Measurements from ENCODE around the gene PGM5. TPM values are rescaled to one million over a fixed set of nuclear protein-coding genes. Genes with fewer than 3 reads are reported as not detected.

The PGM5 gene
- total RNA-seq, 1 donor from 2014 or later: not detected

DNA sequence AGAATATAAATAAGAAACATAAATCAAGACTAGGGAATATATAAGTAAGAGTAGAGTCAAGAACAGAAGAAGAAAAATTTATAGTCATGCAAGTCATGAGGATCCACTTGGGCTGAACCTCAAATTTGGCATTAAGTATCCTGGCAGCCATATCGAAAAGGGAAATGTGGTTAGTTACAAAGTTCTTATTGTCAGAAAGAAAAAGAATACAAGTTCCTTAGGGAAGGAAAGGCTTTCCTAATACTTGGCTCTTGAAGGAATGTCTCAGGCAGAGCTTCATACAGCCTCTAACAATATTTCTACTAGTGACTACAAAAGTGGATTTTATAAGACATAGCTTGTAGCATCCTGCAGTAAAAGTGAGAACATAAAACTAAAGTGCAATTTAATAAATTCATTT lies 138.8 kb downstream of the PGM5 start:
- intact Hi-C loops (cut with micrococcal nuclease): no loop called here

DNA sequence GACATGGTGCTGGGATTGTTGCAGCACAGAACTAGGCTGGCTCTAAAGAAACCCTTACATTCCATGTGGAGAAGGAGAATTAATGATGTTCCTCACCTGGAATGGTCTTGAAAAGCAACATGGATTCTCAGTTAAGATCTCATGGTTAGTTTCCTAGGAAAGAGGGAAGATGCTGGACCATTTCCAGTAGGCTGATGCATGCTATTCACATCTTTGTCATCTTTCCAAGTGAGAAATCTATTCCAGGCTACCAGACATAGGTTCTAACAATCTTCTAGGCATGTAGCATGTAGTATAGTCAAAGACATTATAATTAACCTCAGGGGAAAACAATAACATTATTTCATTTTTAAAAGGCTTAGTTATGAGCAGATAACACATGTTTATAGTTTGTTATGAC lies 139.9 kb downstream of the PGM5 start:
- intact Hi-C loops (cut with micrococcal nuclease): no loop called here

DNA sequence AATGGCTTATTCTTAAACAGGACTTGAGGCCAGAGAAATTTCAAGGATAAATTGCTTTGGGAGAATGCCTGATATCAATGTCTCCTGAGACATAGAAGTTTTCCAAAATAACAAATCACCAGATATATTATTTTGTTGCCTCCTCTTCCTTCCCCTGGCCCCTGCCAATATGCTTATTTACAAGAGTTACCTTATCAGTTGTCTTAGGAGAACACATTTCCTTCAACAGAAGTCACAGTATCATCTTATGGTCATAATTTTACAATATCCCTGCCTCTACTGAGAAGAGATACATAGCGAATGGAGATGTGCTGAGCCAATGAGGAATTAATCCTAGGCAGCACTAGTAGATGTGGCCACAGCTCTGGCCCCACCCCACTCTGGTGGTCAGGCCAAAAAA lies 141.2 kb downstream of the PGM5 start:
- intact Hi-C loops (cut with micrococcal nuclease): no loop called here

DNA sequence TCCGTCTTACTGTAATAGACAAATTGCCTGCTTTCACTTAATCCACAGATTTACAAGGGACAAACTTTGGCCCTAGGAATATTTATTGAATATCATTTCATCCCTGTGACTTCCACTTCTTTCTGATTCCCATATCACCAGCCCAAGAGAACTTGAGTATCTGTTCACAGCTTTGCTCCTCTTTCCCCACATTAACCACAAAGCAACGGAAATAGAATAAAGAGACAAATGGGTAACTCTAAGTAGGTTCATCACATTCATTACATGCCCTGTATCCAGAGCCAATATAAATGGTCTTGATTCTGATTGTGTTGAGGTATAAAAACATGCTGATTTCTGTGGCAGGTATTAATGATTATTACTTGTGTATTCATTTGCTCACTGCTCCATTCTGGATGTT lies 142.4 kb downstream of the PGM5 start:
- intact Hi-C loops (cut with micrococcal nuclease): no loop called here

DNA sequence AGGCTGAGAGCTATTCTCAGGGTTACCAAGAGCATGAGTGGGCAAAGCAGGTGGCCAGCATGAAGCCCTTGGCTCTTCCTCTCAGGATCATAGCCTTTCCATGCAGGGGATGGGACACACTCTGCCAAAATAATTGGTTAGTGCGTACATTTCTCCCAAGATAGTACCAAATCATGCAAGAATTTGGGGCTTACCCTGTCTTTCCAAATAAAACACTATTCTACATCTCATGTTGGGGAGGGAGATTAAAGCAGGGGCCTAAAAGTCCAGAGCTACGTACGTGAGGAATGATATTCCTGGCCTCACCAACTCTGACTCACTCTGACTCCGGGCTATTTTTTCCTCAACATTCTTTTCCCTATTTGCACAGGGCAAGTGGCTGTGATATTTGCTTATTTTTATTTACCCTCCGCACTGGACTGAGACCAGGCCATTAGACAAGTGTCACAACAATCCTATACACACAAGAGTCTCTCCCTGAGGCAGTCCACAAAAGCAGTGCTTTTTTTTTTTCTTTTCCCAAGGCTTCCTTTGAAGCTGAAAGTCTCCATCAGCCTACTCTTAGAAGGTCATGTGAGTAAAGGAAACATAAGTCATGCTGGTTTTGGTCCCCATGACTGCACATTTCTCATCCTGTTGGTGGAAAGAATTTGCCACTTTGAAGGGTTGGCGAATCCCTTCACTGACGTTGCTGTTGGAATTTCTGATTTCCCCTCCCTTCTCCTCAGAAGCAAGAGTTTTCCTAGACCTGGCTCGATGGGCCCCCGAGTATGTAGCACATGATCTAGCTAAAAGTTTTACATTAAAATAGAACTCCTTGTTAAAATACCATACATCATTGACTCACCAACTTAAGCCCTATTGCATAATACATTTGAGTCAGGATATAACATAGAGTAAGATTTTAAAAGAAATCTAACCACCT lies 144.3 kb downstream of the PGM5 start:
- intact Hi-C loops (cut with micrococcal nuclease): no loop called here

DNA sequence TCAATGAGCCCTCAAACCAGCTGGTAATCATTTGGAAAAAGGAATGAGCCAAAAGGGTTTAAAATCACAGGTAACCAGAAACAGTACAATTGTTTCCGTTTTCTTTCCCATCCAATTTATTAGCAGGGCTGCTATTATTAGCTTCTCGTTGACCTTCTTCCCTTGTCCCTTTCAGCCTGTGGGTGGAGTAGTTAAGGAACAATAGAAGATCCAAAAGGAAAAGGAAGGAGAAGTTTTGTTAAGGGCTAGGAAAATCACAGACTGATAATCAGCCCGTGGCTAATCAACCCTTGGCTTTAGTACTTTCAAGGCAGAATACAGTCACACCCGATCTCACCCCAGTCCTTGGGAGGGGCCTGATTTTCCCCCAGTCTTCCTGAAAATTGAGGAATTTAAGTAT lies 145.9 kb downstream of the PGM5 start:
- intact Hi-C loops (cut with micrococcal nuclease): no loop called here

DNA sequence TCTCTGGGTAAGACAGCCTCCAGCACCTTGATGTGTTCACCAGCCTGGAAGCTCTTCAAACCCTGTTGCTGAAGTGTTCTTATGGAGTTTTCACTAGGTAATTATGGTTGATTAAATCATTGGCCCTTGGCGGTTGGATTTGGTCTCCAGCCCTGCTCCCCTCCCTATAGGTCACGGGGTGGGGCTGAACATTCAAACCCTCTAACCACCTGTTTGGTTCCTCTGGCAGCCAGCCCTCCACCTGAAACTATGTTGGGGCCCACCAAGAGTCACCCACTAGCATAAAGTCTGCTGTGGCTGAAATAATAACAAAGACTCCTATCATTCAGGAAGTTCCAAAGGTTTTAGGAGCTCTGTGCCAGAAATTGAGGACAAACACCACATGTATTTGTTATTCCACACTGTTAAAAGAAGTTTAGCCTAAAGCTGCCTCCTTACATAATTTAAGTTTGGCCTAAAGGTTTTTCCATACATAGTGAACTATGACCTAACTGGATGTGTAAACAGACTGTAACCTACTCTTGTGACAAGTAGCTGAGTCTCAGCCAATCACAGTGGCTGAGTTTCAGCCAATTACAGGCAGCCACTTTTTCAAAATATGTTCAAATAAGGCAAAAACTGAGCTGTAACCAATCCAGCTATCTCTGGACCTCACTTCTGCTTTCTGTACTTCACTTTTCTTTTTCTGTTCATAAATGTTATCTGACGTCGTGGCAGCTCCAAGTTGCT lies 149.4 kb downstream of the PGM5 start:
- intact Hi-C loops (cut with micrococcal nuclease): no loop called here

DNA sequence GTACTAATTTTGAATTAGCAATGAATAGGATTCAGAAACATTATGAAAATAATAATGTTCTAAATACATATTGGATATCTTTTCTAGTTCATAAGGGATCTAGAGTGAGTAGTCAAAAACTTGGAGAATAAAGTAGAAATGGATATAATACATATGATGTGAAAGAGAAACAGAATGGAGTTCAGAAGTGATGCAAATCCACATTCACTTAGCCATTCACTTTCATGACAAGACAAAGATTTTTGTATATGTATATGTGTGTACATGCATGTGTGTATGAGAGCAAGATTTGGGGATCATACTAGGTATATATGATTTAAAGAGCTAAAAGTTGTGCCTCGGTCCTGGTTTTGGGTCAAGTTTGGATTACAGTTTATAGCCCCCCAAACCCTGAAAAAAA lies 150.1 kb downstream of the PGM5 start:
- intact Hi-C loops (cut with micrococcal nuclease): no loop called here

DNA sequence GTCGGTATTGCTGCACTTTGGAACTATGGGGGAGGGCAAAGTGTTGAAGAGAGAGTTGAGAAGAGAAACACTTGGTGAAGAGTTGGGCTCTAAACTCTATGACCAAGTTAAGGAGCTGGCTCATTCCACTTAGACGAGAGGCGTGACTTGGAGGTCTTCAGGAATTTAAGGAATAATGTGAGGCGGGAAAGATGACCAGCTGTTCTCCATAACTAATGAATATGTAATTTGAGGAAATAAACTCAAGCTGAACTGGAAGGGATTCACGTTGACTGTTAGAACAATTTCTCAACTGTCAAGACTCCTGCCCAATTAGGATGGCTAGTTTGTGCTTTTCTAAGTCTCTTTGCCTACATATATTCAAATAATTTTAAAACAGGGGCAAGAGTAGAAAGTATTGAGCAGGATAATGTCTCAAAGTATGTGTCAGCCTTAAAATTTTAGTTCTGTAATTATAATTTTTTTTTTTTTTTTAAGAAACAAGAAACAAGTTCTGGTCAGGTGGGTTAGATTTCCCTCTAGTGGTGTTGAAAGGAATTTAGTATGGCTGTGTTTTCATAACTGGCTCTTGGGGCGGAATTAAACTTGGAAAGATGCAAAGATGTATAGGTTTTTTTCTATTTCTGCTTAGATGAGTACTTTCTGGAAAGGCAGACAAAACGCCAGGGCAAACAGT lies 150.9 kb downstream of the PGM5 start:
- intact Hi-C loops (cut with micrococcal nuclease): no loop called here

DNA sequence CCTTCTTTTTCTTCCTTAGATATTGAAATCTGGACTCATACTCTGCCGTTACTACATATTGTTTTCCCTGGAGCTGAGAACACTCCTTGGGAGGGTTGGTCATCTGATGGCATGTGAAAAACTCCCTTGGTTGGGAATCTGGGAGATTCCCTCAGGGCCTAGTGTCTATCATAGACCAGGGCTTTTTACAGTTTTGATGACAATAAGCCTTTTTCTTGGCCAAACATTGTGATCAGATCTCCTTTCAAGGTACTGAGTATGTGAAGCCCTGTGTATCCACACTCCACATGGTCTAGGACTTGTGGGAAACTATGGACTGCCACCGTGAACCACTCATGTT lies 151.4 kb downstream of the PGM5 start:
- intact Hi-C loops (cut with micrococcal nuclease): no loop called here

DNA sequence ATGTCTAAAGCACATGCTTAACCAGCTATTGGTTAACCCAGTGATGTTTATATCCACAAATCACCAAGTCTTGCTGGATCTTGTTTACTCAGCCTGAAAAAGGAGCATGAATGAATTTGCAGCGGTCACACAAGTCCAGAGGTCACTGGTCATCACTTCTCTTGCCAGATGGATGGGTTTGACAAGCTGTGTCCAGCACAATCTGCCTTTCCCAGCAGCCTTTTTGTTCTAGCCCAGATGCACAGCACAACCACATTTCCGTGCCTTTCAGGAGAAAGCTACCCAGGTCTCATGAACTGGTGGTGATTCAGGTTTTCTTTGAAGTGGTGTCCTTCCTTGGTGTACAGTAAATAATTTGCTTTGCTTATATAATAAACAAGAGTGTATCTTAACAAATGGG lies 152.1 kb downstream of the PGM5 start:
- intact Hi-C loops (cut with micrococcal nuclease): no loop called here

DNA sequence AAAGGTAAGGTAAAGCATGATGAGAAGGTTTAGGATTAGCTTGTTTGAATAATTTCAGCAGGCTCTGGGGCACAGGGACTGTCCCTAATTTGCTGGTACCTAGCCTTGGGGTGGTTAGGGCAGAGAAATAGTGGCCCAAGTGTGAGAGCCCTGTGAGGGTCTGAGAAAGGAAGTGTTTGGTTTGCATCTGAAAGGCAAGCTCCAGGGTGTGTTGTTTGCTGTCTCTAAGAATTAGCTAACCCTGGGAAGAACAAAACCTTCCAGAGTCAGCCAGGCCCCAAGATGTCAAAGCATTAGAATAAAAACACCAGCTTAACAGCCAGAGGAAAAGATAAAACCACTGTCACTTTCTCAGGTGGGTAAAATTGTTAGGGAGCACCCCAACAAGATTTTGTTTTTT lies 153.3 kb downstream of the PGM5 start:
- intact Hi-C loops (cut with micrococcal nuclease): no loop called here

DNA sequence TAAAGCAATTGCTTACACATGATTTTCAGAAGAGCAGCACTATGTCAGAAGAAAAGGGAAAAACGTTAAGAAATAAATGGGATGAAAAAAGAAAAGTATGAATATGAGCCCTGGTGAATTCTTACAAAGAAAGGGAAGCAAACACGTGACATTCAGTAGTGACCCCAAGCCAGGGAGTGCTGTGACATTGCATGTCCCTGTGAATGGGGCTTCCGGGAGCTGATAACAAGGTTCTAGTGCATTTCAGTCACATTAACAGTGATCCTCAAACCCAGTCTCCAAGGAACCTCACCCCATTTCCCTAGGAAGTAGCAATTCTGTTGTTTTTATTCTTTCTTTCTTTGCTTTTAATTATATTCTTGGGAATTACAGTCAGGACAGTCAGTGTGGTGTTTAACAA lies 157.0 kb downstream of the PGM5 start:
- intact Hi-C loops (cut with micrococcal nuclease): no loop called here

DNA sequence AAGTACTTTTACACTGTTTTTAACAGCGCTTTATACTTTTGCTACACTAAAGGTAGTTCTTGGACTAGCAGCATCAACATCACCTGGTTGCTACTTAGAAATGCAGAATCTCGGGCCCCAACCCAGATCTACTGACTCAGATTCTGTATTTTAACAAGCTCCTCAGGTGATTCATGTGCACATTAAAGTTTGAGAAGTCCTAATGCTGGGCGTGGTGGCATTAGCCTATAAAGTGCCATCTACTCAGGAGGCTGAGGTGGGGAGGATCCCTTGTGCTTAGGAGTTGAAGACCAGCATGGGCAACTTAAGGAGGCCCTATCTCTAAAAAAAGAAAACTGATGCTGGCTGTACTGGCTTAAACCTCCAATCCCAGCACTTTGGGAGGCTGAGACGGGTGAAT lies 157.6 kb downstream of the PGM5 start:
- intact Hi-C loops (cut with micrococcal nuclease): no loop called here

DNA sequence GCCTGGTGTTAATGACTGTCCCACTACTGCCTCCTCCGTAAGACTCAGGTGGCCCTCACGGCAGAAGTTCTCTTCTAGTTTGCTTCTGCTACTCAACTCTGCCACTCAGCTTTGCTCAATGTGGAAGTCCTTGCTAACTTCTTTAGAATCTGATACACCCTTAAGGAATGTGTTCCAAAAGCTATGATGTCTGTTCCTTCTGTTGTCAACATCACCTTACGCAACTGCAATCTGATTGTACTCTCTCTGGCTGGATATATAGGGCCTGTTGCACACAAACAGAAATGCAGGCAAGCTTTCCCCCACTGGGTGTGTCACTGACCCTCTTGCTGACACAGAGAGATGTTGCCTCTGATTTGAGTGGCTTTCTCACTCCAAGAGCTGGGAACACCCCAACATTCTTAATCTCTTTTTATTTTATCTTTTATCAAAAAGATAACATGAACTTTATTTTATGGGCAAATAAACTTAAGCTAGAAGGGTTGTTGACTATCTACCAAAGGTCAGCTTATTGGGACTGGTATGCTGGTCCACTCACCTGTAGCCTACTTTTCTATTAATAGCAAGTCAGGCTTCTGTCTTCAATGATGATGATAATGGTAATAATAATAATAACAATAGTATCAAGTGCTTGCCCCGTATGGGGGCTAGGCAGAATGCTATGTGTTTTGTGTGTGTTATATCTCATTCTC lies 159.1 kb downstream of the PGM5 start:
- intact Hi-C loops (cut with micrococcal nuclease): no loop called here

DNA sequence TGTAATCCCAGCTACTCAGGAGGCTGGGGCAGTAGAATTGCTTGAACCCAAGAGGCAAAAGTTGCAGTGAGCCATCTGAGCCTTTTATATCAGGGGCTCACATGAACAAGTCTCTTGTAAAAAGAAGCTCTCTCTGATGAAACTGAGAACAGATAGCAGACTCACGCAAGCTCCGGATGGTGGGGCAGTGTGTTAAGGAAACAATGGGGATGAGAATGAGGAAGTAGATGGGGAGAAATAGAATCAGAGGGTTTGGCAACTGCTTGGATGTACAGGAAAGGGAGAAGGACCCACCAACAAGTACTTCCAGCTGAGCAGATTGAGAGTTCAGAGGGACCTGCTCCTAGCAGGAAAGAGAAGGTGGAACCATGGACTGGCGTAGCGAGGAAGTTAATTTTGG lies 165.7 kb downstream of the PGM5 start:
- intact Hi-C loops (cut with micrococcal nuclease): no loop called here

DNA sequence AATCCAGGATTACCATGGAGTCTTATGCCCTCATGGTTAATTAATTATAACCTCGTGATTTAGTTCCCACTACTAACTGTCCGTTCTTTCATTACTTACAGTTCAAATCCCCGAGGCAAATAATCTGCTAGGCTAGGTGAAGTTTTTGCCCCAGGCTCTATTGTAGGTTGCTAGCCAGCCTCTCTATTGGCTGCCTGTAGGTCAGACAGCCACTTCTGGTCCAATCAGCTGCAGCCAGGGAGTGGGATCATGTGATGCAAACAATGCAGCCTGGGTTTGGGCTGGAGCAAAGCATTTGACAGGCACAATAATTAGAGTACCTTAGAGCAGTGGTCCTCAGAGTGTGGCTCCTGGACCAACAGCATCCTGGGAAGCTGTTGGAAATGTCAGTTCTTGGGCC lies 166.5 kb downstream of the PGM5 start:
- intact Hi-C loops (cut with micrococcal nuclease): no loop called here

DNA sequence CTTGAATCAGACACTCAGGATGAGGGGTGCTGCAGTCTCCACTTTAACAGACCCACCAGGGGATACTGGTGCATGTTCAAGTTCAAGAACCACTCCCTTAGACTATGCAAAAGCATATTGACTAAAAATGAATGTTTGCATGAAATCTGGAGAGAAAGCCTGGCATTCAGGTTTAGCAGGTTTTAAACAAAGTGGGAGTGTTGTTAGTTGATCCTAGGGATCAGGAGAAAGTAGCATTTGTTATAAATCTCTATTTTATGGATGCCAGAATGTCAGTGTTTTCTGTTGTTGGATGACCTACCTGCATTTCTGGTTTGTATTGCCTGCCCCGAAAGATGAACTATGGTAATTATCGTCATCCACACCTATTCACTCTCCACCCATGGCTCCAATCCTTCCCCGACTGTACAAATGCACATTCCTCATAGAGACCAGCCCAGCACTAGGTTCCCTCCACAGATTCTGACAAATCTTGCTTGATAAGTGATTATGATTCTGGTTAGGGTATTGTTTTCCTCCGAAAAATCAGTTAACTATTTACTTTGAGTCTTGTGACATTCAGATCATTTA lies 167.0 kb downstream of the PGM5 start:
- intact Hi-C loops (cut with micrococcal nuclease): no loop called here

DNA sequence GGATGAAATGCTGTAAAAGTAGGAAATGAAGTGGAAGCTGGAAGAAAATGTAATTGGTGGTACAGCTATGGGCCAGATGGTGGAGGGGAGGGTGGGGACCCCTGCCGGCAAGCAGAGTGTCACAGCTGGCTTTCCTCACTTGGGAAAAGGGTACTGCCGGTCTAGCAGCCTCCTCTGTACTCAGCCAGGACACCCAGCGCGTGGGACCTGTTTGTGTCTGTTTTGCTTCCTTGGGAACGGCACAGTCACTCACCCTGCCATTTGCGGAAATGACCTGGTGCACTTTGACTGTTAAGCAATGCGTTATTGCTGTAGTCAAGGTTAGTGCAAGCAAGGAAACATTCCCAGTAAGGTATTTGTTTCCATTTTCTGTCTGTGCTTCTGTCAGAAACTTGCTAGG lies 174.2 kb downstream of the PGM5 start:
- intact Hi-C loops (cut with micrococcal nuclease): no loop called here

DNA sequence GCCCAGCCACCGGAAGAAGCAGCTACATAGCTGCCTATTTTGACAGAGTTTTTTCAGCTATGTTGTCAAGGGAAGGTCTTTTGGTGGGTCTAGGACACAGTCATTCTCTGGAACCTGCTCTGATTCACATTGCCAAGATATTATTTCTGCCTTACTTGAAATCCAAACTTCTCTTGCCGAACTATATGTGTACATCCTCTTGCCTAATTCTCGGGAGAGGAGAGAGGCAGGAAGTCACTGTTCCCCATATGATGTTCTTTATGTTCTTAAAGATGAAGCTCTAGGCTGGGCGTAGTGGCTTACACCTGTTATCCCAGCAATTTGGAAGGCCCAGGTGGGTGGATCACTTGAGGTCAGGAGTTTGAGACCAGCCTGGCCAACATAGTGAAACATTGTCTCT lies 175.7 kb downstream of the PGM5 start:
- intact Hi-C loops (cut with micrococcal nuclease): no loop called here

DNA sequence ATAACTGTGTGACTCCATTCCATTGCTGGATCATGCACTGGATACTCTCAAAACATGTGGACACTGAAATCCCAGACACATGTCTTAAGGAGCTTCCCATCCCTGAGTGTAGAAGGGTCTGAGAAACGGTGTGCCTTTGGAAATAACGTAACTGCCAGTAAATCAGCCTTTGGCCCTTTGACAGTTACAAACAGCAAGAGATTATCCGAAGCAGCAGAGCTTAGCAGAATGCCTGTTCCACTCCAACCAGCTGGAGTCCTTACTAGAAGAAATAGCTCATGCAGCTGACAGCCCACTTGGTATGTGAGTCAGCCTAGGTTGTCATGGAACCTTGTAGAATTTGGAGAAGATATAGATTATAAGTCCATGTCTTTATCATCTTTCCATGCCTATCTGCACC lies 177.3 kb downstream of the PGM5 start:
- intact Hi-C loops (cut with micrococcal nuclease): no loop called here
